ENCODE measurements around the gene BBS7.

GRCh38 chr4:121861426-121861825 lies 8.8 kb downstream of the BBS7 start:
- TF ChIP-seq EZH2phosphoT487 (IDR thresholded peaks at IDR 0.05; ENCODE audit: borderline replicate concordance, low read depth, low read length), result no peak
- no peak for TF ChIP-seq CTCF (conservative IDR thresholded peaks at IDR 0.05; ENCODE audit: low read length)

Measured in OCI-LY7 (cell line).